GOT3 (cell line): Measurements from ENCODE around the gene FNDC11.

Experiments
- DNase-seq: peaks from one replicate; lab custom pipeline; 2025; ENCODE audit warnings: mixed read lengths; lab: John Stamatoyannopoulos, UW

Gene FNDC11

GRCh38 chr20:63525185-63525584, 28.8 kb upstream of the FNDC11 start:
- DNase-seq, result no peak

DNA sequence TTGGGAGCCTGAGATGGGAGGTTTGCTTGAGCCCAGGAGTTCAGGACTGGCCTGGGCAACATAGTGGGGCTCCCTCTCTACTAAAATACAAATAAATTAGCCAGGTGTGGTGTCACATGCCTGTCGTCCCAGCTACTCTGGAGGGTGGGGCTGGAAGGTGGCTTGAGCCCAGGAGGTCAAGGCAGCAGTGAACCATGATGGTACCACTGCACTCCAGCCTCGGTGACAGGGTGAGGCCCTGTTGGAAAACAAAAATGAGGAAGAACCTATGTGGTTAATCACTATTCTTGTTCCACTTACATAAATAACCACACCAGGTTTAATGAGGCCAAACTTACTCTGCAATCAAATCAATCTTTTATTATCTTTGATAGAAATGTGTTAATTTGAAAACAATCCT, 28.0 kb upstream of the FNDC11 start:
- no peak for DNase-seq

- DNase-seq, result no peak
Observed at GRCh38 chr20:63527184-63527583, 26.8 kb upstream of the FNDC11 start.

DNA sequence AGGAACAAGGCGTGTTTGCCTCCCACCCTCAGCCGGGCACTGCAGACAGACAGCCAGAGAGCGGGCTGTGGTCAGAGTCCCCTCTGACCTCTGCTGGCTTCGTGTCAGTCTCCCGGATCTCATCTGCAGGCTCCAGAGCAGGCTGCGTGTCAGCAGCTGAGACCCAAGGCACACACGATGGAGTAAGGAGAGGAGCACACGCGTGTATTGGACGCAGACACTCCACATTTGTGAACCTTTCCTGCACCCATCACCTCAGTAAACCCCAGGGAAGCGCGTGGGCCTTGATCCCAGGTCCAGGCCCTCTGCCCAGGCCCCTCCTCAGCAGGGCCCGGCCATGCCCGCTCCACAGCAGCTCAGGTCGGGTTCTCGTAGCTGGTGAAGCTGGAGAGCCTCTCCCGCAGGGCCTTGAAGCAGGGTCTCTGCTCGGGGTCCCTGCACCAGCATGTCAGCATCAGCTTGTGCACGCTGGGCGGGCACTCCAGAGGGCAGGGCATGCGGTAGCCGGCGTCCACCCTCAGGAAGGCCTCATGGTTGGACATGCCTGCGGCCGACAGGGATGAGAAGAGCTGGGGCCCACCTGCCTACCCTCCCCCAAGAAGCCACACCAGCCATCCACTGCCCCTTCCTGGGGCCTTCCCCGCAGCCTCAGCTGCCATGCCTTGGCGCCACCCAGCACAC, 24.6 kb upstream of the FNDC11 start:
- no peak for DNase-seq

DNA sequence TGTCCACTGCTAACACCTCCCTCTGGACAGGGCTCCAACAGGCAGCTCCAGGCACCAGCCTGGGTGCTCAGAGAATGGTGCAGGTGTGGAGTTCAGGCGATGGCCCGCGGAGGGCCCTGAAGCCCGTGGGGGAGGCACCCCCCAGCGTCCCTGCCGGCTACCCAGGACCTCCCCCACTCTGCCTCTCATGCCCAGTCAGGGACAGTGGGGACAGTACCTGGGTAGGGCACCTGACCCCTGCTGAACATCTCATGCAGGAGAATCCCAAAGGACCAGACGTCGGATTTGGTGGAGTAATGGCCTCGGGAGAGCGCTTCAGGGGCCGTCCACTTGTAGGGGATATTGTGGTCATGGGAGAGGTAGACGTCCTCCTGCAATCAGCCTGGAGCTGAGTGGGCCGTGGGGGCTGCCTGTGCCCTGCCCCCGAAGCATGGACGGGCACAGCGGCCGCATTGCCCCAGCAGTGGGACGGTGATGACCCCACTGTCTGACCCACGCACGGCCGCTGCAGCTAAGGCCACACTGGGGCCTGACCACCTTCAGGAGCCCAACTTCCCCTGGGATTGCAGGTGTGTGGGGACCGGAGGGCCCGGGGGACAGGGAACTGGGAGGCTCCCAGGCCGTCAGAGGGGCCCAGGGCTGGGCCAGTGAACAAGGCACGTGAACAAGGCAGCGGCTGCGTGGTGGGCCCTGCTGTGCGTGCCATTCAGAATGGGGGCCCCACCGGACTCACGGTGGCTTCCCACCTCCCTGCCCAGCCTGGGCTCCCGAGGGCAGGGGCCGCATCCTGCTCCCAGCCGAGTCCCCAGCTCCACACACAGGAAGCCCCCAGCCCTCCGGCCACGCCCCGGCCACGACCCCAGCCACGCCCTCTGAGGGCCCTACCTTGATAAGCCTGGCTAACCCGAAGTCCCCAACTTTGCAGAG, 23.8 kb upstream of the FNDC11 start:
- DNase-seq, result no peak

DNA sequence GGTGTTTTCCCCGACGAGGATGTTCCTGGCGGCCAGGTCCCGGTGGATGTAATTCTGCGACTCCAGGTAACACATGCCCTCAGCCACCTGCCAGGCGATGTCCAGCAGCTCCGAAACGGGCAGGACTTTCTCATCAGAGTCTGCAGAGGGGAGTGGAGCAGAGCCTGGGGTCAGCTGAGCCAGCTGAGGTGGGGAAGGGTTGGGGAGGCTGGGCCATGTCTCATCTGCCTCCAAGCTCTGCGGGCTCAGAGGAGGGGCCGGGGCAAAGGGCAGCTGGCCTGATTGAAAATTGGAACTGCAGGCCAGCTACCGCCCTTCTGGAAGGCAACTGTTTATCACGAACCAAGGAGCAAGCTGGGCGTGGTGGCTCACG, 23.2 kb upstream of the FNDC11 start:
- DNase-seq, result no peak

GRCh38 chr20:63531686-63532448, 22.1 kb upstream of the FNDC11 start:
- no peak for DNase-seq

- no peak for DNase-seq
Observed at GRCh38 chr20:63532449-63532971, 21.4 kb upstream of the FNDC11 start.

GRCh38 chr20:63533388-63533787, 20.6 kb upstream of the FNDC11 start:
- DNase-seq, result no peak

DNA sequence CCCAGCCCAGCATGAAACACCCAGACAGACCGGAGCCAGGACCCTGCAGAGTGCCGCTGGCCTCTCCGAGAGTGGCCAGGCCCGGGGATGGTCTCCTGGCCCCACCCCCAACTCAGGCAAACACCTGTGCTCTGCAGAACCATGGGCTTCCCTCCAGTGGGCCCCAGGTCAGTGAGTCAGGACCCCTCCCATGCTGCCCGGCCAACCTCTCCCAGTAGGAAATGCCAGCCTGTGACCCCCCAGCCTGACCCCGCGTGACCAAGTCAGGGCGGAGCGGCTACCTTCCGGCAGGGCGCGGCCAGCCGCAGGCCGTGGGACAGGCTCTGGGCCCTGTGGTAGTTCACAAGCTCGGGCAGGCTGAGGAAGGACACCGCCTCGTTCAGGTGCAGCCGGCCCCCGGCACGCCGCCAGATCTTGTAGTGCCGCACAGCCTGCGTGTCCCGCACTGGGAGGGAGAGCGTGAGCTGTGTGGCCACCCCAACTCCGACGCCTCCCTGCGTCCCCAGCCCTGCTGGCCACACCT, 20.0 kb upstream of the FNDC11 start:
- no peak for DNase-seq

DNA sequence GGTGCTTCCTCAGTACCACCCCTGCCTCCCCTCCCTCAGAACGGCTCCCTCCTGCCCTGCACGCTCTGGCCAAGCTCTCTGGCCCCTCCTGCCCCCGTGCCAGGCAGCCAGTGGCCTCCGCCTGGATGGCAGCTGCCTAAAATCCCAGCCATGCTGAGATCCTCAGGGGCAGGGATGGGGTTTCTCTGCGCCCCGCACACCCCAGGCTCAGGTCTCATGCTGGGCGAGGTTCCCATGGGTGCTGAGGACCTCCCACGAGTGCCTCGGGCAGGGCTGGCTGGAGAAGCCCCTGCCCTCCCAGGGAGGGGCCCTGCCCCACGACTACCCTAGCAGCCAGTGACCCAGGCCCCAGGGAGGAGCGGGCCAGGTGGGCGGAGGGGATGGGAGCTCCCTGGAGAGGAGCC, 19.5 kb upstream of the FNDC11 start:
- DNase-seq, result no peak

DNA sequence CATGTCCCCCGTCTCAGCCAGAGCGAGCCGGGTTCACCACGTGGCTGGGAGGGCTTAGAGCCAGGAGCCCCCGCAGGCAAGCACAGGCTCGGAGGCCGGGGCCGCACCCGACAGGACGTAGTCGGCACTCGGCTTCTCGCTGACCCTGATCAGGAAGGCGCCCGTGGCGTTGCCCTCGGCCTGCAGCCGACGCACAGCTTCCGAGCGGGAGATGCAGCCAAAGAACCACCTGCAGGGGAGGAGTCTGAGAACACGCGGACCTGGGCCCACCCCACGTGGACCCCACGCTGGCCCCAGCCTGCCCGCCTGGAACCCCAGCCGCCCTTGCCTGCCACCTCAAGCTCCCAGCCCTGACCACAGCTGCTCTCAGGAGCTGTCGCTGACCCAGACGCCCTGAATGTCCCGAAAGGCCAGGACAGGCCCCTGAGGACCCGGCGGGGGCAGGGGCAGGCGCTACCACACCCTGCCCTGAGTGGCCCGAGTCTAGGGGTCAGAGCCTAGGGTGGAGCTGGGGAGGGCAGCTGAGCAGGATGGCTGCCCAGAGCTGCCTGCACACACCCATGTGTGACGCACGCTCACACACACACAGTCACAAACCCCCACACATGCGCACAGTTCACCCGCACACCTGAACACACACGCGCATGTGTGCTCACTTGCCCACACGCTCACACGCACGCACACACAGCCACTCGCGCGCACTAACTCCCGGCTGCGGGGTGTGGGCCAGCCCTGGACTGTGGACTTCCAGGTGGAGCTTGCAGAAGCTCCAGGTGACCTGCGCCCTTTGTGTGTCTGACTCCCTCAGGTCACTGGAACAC, 18.9 kb upstream of the FNDC11 start:
- DNase-seq, result no peak

- DNase-seq, result no peak
Observed at GRCh38 chr20:63536241-63536977, 17.6 kb upstream of the FNDC11 start.

DNA sequence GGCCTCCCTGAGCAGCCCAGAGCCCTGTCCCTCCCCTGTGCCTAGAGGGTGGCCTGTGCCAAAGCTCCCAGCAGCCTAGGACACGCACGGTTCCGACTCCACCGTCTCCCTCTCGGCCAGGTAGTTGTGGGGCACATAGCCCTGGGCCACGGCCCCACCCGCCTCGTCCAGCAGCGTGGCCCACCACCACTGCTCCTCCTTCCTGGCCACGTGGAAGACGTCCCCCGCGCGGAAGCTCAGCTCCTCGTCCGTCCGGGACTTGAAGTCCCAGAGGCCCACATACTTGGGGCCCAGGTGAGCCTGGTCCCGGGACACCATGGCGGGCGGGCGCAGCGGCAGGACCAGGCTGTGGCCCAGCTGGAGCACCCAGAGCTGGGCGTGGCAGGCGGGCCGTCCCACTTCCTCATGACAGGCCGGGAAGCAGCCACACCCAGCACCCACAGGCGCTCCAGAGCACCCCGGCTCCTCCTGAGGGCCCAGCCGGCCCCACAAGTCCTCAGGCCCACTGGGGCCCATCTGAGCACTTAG, 16.9 kb upstream of the FNDC11 start, which contains the start of gene PTK6:
Gene PTK6 (minus strand): TSS at position 380 of the 528 bp plus-strand sequence. CDS start 62 bp downstream, at position 318.
- no peak for DNase-seq

DNA sequence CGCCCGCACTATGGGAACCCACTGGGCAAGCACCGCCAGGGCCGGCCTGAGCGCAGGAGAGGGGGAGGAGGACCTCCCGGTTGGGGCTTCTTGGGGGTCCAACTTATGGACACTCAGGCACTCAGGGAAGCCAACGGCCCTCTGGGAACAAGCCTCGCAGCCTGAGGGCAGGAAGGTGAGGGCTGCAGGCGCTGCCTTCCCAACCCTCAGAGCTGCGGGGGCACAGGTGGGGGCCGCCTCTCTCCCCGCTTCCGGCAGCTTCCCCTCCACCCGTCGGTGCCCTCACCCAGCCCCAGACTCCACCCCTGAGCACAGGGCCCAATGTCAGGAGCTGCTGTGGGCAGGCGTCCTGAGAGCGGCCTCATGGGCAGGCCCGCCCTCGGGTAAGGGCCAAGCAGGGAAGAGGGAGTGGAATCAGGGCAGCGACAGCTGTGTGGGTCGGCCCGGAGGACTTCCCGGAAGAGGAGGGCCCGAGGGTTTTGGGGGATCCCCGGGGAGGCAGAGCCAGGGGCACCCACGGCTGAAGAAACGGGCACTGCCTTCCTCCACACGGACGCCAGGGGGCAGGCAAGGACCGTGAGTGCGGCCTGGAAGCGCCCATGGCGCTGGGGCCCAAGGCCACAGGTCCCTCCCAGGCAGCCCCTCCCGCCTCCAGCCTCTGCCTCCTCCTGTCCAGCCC, 16.3 kb upstream of the FNDC11 start:
- peak; percentile 52 for DNase-seq

- no peak for DNase-seq
Observed at GRCh38 chr20:63538204-63539091, 15.5 kb upstream of the FNDC11 start.

- DNase-seq, result no peak
Observed at GRCh38 chr20:63539092-63539430, 14.9 kb upstream of the FNDC11 start.
